ENCODE results near the gene FOXP1.

GRCh38 chr3:71384837-71385716 lies 198.5 kb downstream of the FOXP1 start:
- TF ChIP-seq, protein P1, sequence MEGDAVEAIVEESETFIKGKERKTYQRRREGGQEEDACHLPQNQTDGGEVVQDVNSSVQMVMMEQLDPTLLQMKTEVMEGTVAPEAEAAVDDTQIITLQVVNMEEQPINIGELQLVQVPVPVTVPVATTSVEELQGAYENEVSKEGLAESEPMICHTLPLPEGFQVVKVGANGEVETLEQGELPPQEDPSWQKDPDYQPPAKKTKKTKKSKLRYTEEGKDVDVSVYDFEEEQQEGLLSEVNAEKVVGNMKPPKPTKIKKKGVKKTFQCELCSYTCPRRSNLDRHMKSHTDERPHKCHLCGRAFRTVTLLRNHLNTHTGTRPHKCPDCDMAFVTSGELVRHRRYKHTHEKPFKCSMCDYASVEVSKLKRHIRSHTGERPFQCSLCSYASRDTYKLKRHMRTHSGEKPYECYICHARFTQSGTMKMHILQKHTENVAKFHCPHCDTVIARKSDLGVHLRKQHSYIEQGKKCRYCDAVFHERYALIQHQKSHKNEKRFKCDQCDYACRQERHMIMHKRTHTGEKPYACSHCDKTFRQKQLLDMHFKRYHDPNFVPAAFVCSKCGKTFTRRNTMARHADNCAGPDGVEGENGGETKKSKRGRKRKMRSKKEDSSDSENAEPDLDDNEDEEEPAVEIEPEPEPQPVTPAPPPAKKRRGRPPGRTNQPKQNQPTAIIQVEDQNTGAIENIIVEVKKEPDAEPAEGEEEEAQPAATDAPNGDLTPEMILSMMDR (IDR thresholded peaks at IDR 0.05; ENCODE audit: insufficient read depth, low read depth, low read length): no peak
- TF ChIP-seq EZH2 (IDR thresholded peaks at IDR 0.05; ENCODE audit: insufficient read depth, low read length): no peak

Data from astrocyte (in vitro differentiated cells and primary cell).